22Rv1 (cell line): Measurements from ENCODE around the gene RPL32.

Experiments used
- CTCF ChIP-seq: fragments of 450-650 bp; IDR thresholded peaks from 2 replicates; pipeline ENCODE4 v1.5.1; 2017; ENCODE audit warnings: mild to moderate bottlenecking
- ZFX ChIP-seq: fragments of 450-650 bp; IDR thresholded peaks from 2 replicates; pipeline ENCODE4 v1.6.1; 2017; ENCODE audit warnings: antibody characterized with exemption, borderline replicate concordance

- TF ChIP-seq CTCF (no peak), ZFX (no peak)
These were observed 10.0 kb downstream of the RPL32 start for GRCh38 chr3:12831301-12831866.
